ENCODE results near the gene METTL17. TPM values are rescaled to one million over a fixed set of nuclear protein-coding genes. Genes with fewer than 3 reads are reported as not detected.
"Not testable (repeated sequence)": the region's sequence is repeated elsewhere in the genome, so short reads cannot be mapped to it uniquely, and the experiment has no call there.

Gene METTL17
- total and polyA plus RNA-seq, 2 of the 8 experiments (the other 6 are each of a cell fraction or from before 2014, with no cell fraction given), result 73.8 to 138 TPM

DNA sequence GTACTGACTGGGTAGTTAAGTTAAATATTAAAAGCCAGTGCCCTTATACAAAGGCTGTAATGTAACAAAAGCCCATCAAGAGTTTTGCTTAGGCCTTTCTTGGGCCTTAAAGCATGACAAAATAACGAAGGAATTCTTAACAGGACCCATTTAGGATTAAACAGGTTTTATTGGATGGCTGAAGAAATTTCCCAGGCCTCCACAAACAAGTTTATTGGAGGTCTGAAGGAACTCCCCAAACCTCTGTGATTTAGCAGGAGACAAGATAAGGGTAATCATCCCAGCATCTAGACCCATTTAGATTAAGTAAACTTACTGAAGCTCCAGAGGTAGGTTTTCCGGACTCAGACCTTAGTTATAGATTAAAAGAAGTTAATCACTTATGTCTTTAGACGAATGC, 19.9 kb downstream of the METTL17 start:
- not testable (repeated sequence) for H3K4ac ChIP-seq (replicated peaks; ENCODE audit: insufficient read length, low read depth, low read length); H4K91ac ChIP-seq (replicated peaks; ENCODE audit: insufficient read length, low read length); H2BK20ac ChIP-seq (ENCODE audit: low read length); H2BK15ac ChIP-seq (ENCODE audit: low read length); H3K14ac ChIP-seq (ENCODE audit: insufficient read length); H3K27me3 ChIP-seq (replicated peaks in 1 of 4; ENCODE audit: control insufficient read depth in 3 of 4, extremely low read depth in 1 of 4, insufficient read depth in 3 of 4, low read length in 3 of 4); H3K23ac ChIP-seq (ENCODE audit: insufficient read length); H2BK12ac ChIP-seq (ENCODE audit: low read depth, low read length); H3K18ac ChIP-seq (ENCODE audit: extremely low read depth, low read length); H3K27ac ChIP-seq (ENCODE audit: low read depth, low read length); H3K79me2 ChIP-seq (ENCODE audit: control insufficient read depth in 1 of 2, insufficient read depth in 2 of 2, low read length in 2 of 2); H3K4me1 ChIP-seq (replicated peaks in 1 of 4; ENCODE audit: control insufficient read depth in 3 of 4, insufficient read depth in 4 of 4, low read length in 3 of 4); H3K9me3 ChIP-seq (ENCODE audit: insufficient read depth in 2 of 2, low read depth in 1 of 2, low read length in 1 of 2); H4K8ac ChIP-seq (ENCODE audit: extremely low read depth, insufficient read depth, low read length); H2AFZ ChIP-seq (ENCODE audit: low read length); DNase-seq (ENCODE audit: low read depth in 1 of 2, low spot score in 2 of 2); H2BK120ac ChIP-seq (replicated peaks; ENCODE audit: low read depth, low read length); H3K79me1 ChIP-seq (ENCODE audit: low read depth, low read length); FAIRE-seq; H3K4me3 ChIP-seq (ENCODE audit: extremely low read depth in 1 of 4, insufficient read depth in 2 of 4, low read depth in 3 of 4, low read length in 4 of 4); H3K23me2 ChIP-seq (ENCODE audit: low read depth, low read length); H3K36me3 ChIP-seq (ENCODE audit: control insufficient read depth in 2 of 4, insufficient read depth in 4 of 4, low read length in 3 of 4); H3K4me2 ChIP-seq (ENCODE audit: insufficient read depth in 1 of 2, low read depth in 2 of 2, low read length in 2 of 2); H2AK5ac ChIP-seq (ENCODE audit: low read depth, low read length); H3K56ac ChIP-seq (replicated peaks; ENCODE audit: insufficient read length, low read depth, low read length); H3K9ac ChIP-seq (replicated peaks in 1 of 4; ENCODE audit: extremely low read depth in 1 of 4, low read depth in 3 of 4, low read length in 3 of 4); H2BK5ac ChIP-seq (ENCODE audit: low read depth, low read length); H4K5ac ChIP-seq (ENCODE audit: insufficient read length, low read depth, low read length); H4K20me1 ChIP-seq (replicated peaks in 1 of 2; ENCODE audit: control insufficient read depth in 1 of 2, insufficient read depth in 2 of 2, low read length in 2 of 2)
- ChIA-PET CTCF (ENCODE audit: partially characterized antibody) (interaction anchor here (2.0 to 16.1 kb wide), 5 partner anchors 8 to 85 kb away, joined by 4 to 371 read pairs (median 138); partner anchors contain the start of genes RNASE13, RNASE7, SLC39A2 and TPPP2), POLR2A (ENCODE audit: partially characterized antibody) (interaction anchor here (1.0 to 1.2 kb wide), 2 partner anchors 79 to 86 kb away, joined by 3 read pairs; no protein-coding TSS in a partner anchor)
- 78% methylated on average over 3 of the region's 3 CpGs; no CpG with 5 or more reads in 1 of the 2 experiments for WGBS, 2 experiments (ENCODE audit: extremely low coverage in 1 of 2, insufficient coverage in 1 of 2, insufficient read length in 1 of 2, insufficient replicate concordance in 2 of 2, low coverage in 1 of 2, low lambda C conversion rate in 2 of 2, missing lambda C conversion rate in 1 of 2)
